Measurements from ENCODE around the gene PGA3.
"Not testable (repeated sequence)": the region's sequence is repeated elsewhere in the genome, so short reads cannot be mapped to it uniquely, and the experiment has no call there.

Gene PGA3

DNA sequence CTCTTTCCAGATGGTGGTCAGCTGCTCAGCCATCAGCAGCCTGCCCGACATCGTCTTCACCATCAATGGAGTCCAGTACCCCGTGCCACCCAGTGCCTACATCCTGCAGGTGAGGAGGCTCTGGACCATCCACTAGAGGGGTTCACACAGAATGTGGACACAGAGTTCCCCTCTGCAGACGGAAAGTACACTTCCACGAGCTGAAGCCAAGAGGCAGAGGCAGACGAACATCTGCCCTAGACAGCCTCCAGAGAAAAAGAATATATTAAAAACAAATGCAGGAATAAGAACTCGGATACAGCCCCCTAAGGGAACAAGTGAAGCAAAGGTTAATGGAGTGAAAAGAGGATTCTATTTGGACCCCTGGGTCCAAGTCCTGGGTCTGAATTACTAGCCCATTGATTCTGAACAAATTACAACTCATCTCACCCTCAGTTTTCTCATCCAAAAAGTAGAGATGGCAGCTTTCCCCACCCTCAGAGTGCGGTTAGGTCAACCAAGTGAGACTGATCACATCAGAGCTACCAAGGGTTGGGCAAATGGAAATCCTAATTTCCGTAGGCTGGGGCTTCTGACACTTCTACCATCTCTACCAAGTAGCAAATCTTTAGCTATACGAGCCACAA, 8.1 kb downstream of the PGA3 start:
- DNase-seq: not testable (repeated sequence)

DNA sequence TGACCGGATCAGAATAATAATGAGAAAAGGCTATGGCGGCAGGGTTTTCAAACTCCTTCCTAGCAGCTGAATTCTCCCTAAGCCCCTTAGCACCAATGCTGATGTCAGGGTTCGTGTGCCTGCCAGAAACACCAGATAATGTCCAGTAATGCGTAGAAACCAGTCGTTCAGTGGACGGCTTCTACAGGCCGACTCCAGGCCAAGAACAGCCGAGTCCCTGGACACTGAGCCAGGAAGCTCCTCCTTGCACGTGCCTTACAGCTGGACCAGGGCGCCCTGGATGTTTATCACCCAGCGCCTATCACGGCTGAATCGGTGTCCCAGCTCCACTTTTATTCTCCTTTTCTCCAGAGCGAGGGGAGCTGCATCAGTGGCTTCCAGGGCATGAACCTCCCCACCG, 8.9 kb downstream of the PGA3 start:
- DNase-seq: not testable (repeated sequence)

- DNase-seq: not testable (repeated sequence)
Measured at GRCh38 chr11:61213711-61214324, 10.5 kb downstream of the PGA3 start.

- not testable (repeated sequence) for DNase-seq
Measured at GRCh38 chr11:61218306-61218705, 15.0 kb downstream of the PGA3 start.

- DNase-seq: not testable (repeated sequence)
Measured at GRCh38 chr11:61219016-61219415, 15.7 kb downstream of the PGA3 start.

DNA sequence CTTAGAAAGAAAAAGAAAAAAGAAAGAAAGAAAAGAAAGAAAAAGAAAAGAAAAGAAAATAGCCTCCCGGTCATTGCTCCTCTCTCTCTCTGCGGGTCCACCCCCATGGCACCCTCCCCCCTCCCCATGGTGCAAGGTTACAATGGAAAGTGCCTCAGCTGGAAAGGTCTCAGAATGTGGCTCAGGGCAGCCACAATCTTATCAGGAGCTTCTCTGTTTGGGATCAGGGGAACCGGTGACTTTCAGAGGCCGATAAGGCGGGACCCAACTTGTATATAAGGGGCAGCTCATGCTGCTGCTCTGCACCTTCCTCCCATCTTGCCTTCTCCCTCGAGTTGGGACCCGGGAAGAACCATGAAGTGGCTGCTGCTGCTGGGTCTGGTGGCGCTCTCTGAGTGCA, 18.7 kb downstream of the PGA3 start, which contains the start of gene PGA4:
TSS of gene PGA4 (plus strand) at position 301 of the 400 bp plus-strand sequence. CDS start at position 355, 54 bp downstream.
- not testable (repeated sequence) for DNase-seq

GRCh38 chr11:61222692-61223091, 19.4 kb downstream of the PGA3 start:
- not testable (repeated sequence) for DNase-seq

DNA sequence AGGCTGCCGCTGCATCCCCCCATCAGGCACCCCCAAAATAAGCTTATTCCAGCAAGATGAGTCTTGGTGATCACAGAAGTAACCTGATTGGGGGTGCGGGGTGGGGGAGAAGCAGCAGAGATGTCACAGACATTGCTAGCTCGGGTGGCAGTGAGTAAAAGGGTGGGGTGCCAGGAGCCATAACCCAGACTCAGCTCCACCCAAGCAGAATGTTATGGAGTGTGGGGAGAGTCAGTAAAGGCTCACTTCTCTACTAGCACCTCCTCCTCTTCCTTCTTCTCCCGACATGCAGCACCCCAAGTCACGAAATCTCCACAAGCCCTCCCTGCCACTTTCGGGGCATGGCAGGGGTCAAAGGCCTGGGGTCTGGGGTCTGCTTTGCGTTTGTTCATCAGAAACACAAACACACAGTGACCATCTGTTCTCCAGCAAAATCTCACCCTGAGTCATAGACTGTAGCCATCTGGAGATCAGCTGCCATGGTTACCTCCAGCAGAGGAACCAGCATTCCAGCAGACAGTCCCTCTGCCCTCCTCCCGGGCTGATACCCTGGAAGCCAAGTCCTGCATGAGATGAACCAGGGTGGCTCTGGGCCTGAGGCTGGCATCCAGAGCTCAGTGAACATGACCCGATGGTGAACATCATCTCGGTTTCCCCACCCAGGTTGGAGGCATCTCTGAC, 23.3 kb downstream of the PGA3 start:
- not testable (repeated sequence) for DNase-seq

DNA sequence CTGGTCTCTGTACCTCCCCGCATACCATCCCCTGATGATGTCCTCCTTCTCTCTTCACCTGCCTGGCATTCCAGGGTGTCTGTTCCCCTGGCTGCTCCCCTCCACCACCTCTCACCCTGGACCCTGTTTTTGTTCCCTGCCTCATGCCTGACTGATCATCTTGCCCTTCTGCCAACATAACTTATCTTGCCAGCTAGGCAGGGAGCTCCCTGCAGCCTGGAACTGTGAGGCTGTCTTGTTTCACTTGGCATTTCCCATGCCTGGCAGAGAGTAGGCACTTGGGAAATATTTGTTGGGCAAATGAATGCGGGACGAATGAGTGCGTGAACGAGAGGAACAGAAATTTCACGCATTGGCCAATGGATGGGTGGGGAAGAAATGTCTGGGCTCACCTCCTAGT, 26.1 kb downstream of the PGA3 start:
- not testable (repeated sequence) for DNase-seq

DNA sequence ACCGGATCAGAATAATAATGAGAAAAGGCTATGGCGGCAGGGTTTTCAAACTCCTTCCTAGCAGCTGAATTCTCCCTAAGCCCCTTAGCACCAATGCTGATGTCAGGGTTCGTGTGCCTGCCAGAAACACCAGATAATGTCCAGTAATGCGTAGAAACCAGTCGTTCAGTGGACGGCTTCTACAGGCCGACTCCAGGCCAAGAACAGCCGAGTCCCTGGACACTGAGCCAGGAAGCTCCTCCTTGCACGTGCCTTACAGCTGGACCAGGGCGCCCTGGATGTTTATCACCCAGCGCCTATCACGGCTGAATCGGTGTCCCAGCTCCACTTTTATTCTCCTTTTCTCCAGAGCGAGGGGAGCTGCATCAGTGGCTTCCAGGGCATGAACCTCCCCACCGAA, 27.7 kb downstream of the PGA3 start:
- DNase-seq: not testable (repeated sequence)

- not testable (repeated sequence) for DNase-seq
Measured at GRCh38 chr11:61231585-61231984, 28.3 kb downstream of the PGA3 start.

DNA sequence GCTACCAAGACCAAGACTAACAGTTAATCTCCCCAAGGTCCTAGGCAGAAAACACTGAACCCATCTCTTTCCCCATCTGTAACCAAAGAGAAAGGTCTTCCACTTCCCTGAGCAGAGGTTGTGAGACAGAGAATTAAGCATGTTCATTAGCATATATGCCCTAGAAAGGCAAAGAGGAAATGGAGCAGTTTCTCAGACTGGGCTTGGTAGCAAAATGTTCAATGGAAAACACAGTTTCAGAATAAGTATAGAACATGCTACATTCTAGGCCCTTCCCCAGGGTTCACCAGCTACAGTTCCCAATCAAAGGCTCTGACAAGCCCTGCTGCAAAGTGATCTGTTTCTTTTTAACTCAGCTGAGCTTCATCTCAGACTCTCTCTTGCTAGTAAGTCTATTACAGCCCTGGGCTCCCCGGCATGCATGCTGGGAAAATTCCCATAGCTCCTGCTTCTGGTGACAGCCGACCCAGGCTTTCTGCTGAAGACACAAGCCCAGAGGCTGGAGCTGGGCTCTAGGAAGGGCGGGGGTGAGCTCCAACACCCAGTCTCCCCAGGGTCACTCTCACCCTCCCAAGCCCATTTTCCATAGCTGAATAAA, 29.3 kb downstream of the PGA3 start:
- DNase-seq: not testable (repeated sequence)

- not testable (repeated sequence) for DNase-seq
Measured at GRCh38 chr11:61237130-61237529, 33.8 kb downstream of the PGA3 start.

- DNase-seq: not testable (repeated sequence)
Measured at GRCh38 chr11:61240288-61240687, 37.0 kb downstream of the PGA3 start.

DNA sequence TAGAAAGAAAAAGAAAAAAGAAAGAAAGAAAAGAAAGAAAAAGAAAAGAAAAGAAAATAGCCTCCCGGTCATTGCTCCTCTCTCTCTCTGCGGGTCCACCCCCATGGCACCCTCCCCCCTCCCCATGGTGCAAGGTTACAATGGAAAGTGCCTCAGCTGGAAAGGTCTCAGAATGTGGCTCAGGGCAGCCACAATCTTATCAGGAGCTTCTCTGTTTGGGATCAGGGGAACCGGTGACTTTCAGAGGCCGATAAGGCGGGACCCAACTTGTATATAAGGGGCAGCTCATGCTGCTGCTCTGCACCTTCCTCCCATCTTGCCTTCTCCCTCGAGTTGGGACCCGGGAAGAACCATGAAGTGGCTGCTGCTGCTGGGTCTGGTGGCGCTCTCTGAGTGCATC, 37.6 kb downstream of the PGA3 start, which contains the start of gene PGA5:
TSS of gene PGA5 (plus strand) at position 301 of the 400 bp plus-strand sequence. CDS start at position 353, 52 bp downstream.
- not testable (repeated sequence) for DNase-seq

DNA sequence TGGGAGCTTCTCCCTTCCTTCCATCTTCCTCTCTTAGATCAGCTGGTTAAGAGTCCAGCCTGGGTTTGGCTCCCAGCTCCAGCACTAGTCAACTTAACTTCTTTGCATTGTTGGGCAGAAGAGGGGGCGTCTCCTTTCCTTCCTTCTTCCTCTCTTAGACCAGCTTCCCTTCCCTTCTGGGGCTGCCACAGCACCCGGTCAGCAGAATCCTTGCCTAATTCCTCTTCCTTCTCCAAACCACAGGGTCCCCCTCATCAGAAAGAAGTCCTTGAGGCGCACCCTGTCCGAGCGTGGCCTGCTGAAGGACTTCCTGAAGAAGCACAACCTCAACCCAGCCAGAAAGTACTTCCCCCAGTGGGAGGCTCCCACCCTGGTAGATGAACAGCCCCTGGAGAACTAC, 38.2 kb downstream of the PGA3 start:
- not testable (repeated sequence) for DNase-seq

- not testable (repeated sequence) for DNase-seq
Measured at GRCh38 chr11:61245284-61245964, 42.1 kb downstream of the PGA3 start.

GRCh38 chr11:61248071-61248470, 44.8 kb downstream of the PGA3 start:
- DNase-seq: not testable (repeated sequence)

- not testable (repeated sequence) for DNase-seq
Measured at GRCh38 chr11:61249201-61249600, 45.9 kb downstream of the PGA3 start.

DNA sequence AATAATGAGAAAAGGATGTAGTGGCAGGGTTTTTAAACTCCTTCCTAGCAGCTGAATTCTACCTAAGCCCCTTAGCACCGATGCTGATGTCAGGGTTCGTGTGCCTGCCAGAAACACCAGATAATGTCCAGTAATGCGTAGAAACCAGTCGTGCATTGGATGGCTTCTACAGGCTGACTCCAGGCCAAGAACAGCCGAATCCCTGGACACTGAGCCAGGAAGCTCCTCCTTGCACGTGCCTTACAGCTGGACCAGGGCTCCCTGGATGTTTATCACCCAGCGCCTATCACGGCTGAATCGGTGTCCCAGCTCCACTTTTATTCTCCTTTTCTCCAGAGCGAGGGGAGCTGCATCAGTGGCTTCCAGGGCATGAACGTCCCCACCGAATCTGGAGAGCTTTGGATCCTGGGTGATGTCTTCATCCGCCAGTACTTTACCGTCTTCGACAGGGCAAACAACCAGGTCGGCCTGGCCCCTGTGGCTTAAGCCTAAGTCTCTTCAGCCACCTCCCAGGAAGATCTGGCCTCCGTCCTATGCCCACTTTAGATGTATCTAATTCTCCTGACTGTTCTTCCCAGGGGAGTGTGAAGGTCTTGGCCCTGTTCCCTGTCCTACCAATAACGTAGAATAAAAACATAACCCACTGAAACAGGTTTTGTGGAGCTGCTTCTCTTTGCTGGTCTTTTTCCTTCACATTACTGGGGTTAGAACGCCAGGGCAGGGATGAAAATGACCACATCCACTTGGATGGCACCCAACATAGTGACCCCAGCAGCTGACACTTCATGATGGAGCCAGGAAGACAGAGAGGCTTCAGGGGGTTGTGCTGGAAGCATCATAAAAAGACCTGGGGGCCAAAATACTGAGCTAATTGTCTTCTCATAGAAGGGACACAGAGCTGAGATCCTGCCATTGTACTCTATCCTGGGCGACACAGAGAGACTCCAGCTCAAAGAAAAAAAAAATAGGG, 47.8 kb downstream of the PGA3 start:
- DNase-seq: not testable (repeated sequence)

- not testable (repeated sequence) for DNase-seq
Measured at GRCh38 chr11:61252332-61252731, 49.0 kb downstream of the PGA3 start.
